AG09319 (cell line): Measurements from ENCODE around the gene SCN9A.

Experiments
- DNase-seq: peaks from one replicate; pipeline ENCODE4 v3.0.0-alpha.2; 2010; ENCODE audit warnings: low read depth; ENCODE audit errors: extremely low read depth
- CTCF ChIP-seq: IDR thresholded peaks from 2 replicates; pipeline ENCODE4 v1.5.1; 2011; ENCODE audit warnings: low read depth, mild to moderate bottlenecking, inconsistent platforms, low read length, moderate library complexity

SCN9A gene

GRCh38 chr2:166256896-166257295, 118.8 kb downstream of the SCN9A start:
- DNase-seq, result no peak
- TF ChIP-seq CTCF, result no peak

GRCh38 chr2:166249318-166249717, 126.4 kb downstream of the SCN9A start:
- no peak for DNase-seq
- no peak for TF ChIP-seq CTCF

GRCh38 chr2:166246901-166247300, 128.8 kb downstream of the SCN9A start:
- no peak for DNase-seq
- no peak for TF ChIP-seq CTCF

- DNase-seq, result no peak
- TF ChIP-seq CTCF, result no peak
Observed at GRCh38 chr2:166242309-166242708, 133.4 kb downstream of the SCN9A start.

- DNase-seq, result no peak
- no peak for TF ChIP-seq CTCF
Observed at GRCh38 chr2:166240387-166241313, 135.1 kb downstream of the SCN9A start.

GRCh38 chr2:166239548-166239947, 136.2 kb downstream of the SCN9A start:
- DNase-seq, result no peak
- no peak for TF ChIP-seq CTCF

- no peak for DNase-seq
- no peak for TF ChIP-seq CTCF
Observed at GRCh38 chr2:166238176-166238575, 137.6 kb downstream of the SCN9A start.
